Fibroblast of lung (primary cell): ENCODE results near the gene MORN3.

Experiments used
- EZH2 ChIP-seq: IDR thresholded peaks from 2 replicates; pipeline ENCODE4 v1.5.1; 2012; ENCODE audit warnings: low read length, control low read depth, mild to moderate bottlenecking; ENCODE audit errors: missing control alignments
- TF ChIP-seq, protein P1 (sequence below), 2 donors: IDR thresholded peaks in 1 of 2; conservative IDR thresholded peaks in 1 of 2; 1 replicate in 1 of 2; 2 replicates in 1 of 2; pipeline ENCODE4 v1.5.1; 2011 to 2012; ENCODE audit warnings: low read length in 2 of 2, control low read depth in 1 of 2, inconsistent platforms in 1 of 2, low read depth in 1 of 2, mild to moderate bottlenecking in 1 of 2

DNA sequence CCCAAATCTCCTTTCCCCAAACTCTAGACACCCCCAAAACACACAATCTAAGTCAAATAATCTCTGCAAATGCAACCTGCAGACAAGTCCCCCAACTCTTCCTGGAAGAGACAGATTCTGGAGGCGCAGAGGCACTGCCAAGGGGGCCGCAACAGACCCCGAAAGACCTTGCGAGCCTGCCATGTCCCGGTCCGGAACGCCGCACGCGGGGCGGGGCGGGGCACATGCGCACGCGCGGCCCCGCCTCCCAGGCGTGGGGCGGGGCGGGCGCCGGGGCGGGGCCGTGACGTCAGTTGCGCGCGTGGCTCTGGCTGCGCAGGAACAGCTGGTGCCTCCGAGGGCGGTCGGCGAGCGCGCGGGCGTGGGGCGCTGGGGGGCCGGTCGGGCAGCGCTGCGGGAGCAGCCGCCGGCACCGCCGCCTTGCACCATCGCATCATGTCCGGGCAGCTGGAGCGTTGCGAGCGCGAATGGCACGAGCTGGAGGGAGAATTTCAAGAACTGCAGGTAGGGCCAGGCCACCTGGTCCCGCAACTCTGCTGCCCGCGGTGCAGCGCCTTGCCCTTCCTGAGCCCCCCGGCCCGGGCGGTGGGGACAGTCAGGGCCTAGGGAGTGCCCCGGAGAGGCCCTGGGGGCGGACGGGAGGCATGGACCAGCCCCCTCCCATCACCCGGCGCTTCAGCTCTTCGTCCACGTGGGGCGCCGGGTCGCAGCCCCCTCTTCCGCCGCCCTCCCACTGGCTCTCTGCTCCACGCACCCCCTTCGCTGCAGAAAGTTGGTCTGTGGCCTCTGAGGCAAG lies 43.2 kb upstream of the MORN3 start, which contains the start of gene TMEM120B:
- TF ChIP-seq, protein P1, sequence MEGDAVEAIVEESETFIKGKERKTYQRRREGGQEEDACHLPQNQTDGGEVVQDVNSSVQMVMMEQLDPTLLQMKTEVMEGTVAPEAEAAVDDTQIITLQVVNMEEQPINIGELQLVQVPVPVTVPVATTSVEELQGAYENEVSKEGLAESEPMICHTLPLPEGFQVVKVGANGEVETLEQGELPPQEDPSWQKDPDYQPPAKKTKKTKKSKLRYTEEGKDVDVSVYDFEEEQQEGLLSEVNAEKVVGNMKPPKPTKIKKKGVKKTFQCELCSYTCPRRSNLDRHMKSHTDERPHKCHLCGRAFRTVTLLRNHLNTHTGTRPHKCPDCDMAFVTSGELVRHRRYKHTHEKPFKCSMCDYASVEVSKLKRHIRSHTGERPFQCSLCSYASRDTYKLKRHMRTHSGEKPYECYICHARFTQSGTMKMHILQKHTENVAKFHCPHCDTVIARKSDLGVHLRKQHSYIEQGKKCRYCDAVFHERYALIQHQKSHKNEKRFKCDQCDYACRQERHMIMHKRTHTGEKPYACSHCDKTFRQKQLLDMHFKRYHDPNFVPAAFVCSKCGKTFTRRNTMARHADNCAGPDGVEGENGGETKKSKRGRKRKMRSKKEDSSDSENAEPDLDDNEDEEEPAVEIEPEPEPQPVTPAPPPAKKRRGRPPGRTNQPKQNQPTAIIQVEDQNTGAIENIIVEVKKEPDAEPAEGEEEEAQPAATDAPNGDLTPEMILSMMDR (conservative IDR thresholded peaks at IDR 0.05 in 1 of 2, IDR thresholded peaks at IDR 0.05 in 1 of 2; ENCODE audit: low read depth in 1 of 2, low read length in 2 of 2) = no peak
- no peak for TF ChIP-seq EZH2
